GM21360 (cell line): Measurements from ENCODE around the gene VPS13D.
"Not testable (repeated sequence)": the region's sequence is repeated elsewhere in the genome, so short reads cannot be mapped to it uniquely, and the experiment has no call there.

ENCODE experiments used
- ATAC-seq: cut with Tn5 transposase; IDR thresholded peaks from one replicate; pipeline ENCODE4 v1.9.1; 2021; ENCODE audit warnings: mild to moderate bottlenecking, moderate library complexity; ENCODE audit not compliant: unreplicated experiment

VPS13D gene

DNA sequence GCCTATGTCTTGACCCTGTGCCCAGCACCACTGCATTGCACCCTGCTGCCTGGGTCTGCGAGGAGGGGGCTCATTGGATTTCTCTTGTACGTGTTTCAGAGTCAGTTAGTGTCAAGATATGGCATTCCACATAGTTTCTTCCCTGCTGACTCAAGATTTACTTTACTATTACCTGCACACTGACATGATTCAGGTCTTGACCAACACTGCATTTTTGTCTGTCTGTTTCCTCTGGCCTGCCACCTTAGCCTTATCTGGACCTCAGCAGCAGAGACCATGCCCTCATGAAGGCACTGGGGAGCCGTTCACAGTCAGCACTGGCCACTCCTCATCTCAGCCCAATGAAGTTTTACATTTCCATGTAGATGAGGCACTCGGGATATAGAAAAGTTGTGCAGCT lies 232.8 kb downstream of the VPS13D start:
- ATAC-seq: no peak

DNA sequence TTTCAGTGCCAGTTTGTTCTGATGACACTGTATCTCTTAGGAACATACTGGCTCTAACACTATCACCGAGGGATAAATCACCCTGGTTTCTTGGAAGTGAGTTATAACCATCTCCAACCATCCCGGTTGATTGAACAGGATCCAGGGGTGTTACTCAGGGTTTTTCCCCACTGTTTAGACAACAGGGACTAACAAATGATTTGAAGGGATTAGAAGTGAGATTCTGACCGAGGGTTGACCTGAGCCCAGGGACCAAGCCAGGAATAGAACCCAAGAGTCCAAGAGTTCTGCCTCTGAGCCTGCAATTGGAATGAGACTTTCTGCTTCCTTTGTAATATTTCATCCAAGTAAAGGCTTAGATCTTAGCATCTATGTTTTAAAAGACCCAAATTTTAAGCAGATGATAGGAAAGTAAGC lies 234.2 kb downstream of the VPS13D start:
- no peak for ATAC-seq

DNA sequence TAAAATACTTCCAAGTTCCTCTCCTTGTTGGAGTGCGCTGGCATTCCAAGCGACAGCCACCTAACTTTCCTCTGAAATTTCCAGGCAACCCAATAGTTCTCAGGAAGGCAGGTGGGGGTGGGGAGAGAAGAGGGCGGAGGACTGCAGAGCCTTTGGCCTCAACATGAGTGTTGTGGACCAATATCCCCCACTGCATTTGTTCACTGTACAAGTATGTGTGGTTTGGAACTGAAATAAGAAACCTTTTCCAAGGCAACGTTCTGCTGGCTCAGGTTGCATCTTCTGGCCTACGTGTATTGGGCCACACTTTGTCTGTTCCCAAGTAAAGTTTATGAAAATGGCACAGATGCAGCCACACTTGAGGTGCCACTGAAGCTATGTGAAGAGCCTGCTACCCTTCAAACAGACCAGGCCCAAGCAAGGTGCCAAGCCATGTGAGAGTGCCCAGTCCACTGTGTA lies 234.8 kb downstream of the VPS13D start:
- no peak for ATAC-seq

DNA sequence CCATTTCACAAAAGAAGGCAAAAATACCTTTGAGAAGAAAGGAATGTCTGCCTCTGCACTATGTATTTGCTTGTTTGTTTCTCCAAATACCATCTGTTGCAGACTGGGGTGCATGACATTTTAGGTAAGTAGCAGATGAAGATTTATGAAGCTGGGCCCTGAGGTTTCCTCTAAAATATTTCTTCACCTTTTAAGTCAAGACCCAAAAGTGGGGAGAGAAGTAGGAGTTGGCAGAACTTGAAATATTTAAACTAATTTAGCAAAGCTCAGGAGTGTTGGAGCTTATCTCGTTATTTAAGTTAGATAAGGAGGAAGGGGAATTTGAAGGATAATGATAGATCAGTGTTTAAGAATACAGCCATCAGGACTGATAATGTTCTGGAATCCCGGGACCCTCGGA lies 235.3 kb downstream of the VPS13D start:
- ATAC-seq: no peak

DNA sequence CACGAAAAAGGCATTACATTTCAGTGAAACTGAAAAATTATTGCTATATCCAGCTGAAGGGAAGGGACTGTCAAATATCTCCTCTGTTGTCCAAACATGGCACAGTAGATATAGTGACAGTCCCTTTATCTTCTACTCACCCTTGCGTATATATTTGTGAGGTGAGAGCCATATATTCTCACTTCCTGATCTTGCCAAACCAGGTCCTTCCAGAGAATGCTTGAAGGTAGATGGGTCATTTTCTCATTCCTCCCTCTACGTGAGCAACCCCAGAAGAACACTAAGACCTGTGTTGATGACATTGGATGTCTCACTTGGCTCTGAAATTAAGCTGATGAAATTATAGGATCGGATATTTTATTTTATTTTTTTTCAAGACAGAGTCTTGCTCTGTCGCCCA lies 237.0 kb downstream of the VPS13D start:
- ATAC-seq: no peak

DNA sequence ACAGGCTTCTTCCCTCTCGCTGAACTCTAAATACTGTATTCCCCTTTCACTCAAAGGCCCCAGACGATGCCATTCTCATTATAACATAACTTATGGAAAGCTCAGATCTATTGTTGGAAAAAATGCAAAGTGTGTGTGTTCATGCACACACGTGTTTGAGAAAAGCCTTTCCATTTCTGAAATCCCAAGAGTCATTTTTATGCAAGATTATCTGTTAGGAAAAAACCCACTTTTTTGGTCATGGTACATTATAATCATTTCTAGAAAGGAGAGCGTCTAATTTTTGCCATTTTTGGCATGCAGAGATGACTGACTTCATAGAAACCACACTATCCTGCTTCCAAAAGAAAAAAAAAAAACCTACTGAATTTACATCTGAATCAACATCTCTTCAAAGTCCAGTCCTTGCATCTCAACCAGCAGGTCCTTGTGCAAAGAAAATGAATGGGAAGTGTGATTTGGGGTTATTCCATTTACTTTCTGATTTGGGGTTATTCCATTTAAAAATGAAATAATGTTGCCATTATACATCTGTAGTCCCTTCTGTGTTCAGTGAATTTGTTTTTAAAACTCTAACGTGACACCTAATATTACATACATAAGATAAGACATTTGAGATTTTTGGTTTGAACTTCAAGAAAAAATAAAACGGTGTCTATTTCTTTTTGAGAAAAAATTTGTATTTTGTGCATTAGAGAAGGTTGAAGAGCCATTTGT lies 237.9 kb downstream of the VPS13D start:
- no peak for ATAC-seq

DNA sequence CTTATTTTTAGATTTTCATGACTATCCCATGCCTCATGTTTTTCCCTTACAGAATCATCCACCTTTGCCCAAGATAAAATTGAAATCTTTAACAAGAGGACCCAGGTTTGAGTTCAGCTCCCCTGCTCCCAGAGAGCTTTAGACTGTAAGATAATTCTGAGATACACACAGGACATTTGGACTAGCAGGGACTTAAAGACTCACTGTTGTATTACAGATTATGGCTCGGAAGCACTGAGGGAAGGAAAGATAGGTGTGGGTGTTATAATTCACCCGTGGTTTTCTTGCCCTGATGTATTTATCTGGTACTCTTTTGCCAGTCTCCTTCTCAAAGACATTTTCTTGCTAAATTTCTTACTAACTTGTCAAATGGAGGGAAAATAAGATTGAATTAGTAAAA lies 238.5 kb downstream of the VPS13D start:
- no peak for ATAC-seq

DNA sequence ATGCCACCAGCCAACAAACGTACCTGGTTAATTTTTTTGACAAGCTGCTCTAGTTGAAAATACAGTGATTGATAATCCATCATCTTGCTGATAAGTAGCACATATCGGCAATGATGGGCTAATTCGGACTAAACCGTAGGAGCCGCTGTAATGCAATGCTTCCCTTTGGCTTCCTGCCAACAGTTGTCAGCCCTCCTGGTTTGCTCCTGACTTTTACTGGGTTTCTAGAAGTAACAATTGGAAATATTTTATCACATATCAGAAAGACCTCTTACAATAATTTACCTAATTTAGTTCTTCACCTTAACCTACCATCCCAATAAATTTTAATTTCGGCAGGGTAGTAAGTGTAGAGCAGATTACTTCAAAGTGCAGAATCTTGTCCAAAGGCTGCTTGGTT lies 239.7 kb downstream of the VPS13D start:
- ATAC-seq: no peak

DNA sequence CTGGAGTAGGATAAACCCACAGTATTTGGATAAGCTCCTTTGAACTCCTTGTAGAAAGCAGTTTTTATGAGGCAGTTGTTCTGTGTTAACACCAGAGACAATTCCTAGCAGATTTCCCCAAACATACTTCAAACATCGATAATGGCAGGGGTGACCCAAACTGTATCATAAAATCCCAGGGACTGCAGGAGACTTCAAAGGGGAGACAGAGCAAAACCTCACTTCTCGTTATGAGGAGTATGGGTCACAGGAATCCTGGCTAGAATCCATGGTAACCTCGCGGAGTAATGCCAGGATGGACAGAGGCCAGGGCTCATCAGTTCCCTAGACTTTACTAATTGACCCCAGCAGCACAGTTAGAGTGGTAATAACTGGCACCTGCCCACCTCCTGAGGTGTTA lies 240.2 kb downstream of the VPS13D start:
- no peak for ATAC-seq

DNA sequence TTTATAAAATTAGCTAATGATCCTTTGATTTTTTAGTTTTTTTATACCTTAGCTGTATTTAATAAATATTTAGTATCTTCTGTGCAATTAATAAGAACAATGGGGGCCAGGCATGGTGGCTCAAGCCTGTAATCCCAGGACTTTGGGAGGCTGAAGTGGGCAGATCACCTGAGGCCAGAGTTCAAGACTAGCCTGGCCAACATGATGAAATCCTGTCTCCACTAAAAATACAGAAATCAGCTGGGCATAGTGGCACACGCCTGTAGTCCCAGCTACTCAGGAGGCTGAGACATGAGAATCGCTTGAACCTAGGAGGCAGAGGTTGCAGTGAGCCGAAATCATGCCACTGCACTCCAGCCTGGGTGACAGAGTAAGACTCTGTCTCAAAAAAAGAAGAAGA lies 241.1 kb downstream of the VPS13D start:
- not testable (repeated sequence) for ATAC-seq

DNA sequence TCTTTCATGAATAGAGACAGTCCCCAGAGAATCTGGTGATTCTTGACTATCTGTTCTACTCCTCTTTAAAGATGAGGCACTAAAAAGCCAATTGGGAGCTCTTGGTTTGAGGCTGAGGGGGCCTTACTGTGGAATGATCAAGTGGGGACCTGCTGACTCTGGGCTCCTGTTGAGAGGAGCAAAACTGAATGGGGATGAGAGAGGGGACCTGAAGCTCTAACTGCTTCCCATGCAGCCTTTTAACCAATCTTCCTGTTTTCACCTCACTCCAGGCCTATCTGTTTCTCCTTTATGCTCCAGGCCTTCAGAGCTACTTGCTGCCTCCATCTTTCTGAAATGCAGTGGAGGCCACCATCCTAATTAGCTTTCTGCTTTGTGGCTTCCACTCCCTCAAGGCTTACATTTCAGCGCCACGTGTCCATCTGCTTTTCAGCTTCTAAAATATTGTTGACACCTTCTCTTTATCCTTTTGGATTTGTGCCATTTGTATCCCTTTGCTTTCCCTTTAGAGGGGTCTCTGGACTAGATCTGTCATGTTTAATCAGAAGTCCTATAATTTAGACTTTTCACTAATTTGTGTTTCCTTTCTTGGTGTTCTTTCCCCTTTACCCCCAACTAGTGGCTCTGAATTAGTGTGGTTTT lies 242.4 kb downstream of the VPS13D start:
- ATAC-seq: no peak

DNA sequence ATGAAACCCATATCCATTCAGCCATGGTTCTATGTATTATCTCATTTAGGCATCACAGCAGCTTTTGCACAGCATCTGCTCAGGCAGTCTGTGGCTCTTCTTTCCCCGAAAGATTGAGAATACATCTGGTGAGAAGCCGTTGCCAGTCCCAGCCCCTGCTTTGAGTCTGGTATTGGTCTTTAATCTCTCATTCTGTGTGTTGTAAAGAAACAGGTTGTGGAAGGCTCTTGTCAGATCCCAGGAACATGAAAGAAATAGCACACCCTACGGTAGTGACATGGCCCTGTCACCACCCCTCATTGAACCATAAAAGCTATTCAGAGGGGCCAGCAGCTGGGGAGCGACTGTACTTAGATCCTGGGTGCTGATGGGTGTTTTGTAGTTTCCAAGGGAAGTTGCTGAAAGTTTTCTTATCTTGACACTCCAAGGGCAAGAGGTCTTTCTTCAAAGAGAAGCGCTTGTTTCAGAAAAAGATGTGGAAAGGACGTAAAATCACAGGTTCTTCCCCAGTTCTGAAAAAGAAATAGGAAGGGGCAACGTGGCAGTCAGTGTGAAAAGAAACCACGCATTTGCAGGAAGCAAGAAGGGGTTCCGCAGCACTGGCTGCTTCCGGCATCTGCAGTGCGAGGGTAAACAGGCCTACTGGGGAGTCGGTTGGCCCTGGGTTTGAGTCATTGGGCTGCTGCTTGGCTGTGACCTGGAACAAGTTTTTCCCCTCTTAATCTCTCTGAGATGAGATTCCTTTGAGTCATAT lies 243.1 kb downstream of the VPS13D start:
- no peak for ATAC-seq

DNA sequence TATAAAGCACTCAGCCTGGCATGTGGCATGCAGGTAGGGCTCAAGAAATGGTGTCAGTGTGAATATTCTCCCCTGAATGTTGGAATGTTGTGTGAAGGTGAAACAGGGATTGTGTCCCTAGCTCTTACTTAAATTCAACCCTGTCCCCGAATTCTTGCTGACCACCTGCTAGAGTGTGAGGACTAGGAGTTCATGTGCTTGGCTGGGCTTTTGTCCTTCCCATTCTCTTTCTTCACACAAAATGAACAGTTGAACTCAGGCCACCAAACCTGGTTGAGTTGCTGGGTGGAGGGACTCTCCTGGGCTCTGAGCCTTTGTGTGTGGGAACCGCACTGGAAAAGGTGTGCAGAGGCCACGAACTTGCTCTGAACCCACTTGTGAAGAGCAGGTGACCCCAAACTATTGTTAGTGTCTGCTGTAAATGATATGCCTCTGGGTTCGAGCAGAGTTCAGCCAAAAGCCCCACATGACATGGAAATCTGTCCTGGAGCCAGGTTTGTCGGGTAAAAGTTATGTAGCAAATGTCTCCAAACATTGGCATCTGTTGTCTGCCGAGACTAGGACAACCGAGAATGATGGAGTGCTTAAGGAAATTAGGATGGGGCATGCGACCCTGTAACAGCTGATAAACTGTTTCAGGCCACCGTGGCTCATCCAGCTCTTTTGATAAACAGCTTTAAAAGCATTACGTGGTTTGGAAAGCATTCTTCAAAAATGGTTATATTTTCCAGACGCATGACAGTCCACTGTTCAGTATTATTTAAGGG lies 243.9 kb downstream of the VPS13D start:
- no peak for ATAC-seq

DNA sequence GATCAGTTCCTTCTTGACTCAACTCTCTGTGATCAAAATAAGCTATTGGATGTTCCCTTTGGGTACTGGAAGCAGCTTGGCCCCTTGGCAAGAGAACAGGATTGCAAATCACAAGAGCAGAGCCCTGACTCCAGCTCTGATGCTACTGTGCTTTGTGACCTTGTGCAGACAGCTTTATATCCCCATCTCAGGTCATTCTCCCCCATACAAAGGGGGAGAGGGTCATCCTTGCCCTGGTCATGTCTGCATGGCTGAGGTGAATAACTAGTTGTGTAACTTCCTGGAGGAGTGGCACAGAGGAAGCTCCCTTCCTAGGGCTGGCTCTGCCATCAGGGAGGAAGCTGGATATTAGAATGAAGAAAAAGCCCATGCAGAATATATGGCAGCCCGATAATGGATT lies 245.3 kb downstream of the VPS13D start:
- no peak for ATAC-seq

DNA sequence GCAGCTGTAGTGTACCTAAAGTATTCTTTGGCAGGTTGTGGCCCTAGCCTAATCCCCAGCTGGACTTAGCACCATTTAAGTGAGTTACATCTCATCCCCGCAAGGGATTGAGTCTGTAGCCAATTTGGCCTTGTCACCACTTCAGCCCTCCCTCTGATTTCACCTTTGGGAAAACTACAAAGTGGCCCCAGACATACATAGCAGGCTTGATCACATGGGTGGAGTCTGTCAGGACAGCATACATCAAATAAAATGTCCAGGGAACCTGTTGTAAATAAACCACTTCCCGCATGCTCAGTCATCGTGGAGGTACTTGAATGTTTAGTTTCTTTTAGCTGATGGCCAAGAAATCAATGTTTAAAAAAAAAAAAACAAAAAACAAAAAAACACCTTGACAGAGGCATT lies 245.7 kb downstream of the VPS13D start:
- ATAC-seq: no peak

DNA sequence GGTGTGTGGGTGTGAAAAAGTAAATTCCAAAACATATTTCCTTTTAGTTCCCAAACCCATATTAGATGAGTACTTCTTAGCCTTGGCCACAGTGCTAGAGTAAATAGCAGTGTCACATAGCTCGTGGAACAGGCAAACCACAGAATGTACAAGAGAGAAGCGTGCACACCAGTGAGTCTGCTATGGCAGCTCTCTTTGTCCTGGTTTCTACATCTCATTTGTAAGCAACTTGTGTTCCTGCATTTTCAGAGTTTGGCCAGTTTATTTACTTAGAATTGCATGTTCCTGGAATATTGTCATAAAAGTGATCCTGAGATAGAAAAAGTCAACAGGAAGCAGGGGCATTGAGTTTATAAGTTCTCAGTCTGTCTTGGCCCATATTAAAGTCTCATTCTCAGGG lies 246.1 kb downstream of the VPS13D start:
- no peak for ATAC-seq

DNA sequence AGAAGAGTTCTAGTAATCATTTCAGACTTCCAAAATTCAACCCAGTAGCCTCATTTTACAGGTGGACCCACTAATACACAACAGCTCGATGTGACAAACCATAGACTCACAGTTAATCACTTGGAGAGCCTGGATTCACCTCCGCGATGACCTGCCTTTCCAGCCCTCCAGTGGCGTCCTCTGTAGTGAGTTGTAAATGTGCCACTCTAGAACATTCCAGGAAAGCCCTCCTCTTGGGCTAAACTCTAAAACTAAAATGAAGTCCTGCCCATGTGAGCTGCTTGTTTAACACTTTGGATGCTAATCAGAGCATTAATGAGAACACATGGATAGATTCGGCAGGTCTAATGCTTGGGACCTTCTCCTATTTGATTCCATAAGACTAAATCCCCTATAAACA lies 247.5 kb downstream of the VPS13D start:
- no peak for ATAC-seq

DNA sequence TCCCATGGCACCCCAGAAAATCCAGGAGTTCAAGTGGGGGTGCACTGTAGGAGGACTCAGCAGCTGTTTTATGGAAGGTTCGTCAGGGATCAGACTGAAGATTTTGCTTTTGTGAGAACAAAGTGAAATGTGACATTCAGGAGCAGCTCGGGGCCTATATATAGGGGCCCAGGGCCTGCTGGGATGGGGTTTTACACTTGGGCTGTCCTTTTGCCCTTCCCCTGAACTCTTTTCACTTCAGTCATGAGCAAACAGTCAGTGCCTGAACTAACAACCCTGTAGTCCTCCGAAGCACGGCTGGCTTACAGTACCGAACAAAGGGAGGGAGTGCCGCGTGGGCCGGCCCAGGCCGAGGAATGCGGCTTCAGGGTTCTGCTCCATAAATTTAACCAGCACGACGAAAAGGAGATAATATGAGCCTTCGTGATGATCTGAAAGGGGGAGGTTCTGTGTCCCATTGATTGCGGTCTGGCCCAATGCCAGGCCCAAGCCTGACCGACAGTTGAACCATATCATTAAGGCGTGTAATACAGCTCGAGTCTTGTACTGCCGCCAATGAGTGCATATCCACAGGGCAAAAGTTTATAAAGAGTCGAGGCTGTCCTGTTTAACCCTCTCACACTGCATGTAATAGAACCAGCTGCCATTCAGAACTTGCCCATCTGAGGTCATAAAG lies 248.2 kb downstream of the VPS13D start:
- ATAC-seq: no peak

DNA sequence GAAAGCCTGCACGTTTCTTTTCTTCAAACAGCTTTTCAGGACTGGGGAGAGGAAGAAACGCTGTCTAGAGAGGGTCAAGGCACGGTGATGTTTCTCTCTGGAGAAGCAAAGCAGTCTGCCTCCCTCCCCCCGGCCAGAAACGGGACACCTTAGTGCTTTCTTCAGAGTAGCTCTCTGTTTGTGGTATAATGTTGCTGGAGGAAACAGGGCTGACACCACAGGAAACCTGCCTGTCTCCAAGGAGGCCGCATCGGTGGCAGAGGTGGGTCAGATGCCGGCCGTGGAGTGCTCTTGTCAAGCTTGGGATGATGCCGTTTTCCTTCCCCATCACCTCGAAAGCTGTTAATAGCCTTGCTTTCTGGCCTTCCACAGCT lies 248.8 kb downstream of the VPS13D start:
- no peak for ATAC-seq

DNA sequence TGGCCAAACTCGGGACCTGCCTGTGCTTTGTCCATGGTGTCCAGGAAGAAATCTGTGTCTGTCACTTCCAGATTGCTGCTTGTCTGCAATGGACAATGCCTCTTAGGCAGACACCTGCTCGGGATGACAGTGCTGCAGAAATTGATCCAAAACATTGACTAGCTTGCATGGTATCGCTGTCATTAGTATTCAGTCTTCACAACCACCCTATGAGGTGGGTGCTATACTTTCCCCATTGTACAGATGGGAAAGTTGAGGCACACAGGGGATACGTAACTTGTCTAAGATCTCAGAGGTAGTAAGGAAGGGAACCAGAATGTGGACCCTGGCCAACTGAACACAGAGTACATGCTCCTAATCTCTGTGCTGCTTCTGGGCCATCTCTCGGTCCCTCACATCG lies 249.5 kb downstream of the VPS13D start:
- no peak for ATAC-seq

DNA sequence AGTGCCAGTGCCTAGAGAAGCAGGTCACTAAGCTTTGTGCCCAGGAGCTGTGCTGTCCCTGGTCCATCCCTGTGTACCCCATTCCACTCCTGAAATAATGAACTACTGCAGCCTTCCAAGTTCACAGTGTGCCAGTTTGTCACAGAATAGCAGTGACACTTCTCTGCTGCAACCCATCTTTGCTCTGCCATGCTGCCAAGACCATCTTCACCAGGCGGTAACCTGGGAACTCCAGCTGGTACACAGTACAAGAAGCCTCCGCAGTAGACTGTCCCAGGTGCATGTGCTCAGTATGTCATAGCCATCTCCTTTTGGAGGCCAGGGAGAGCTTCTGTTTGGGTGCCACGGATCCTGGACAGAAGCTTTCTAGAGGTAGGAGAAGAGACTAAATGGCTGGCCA lies 250.2 kb downstream of the VPS13D start:
- ATAC-seq: no peak
